ENCODE results near the gene COLEC12.

COLEC12 gene

GRCh38 chr18:396251-396555 lies 104.3 kb downstream of the COLEC12 start:
- peaks cover 6% of the 10 kb centered on the region; the same call in 1 of the 2 replicates for H3K9me3 ChIP-seq
- H3K27me3 ChIP-seq (ENCODE audit: low read depth) = 0 out of 2 replicates have a peak, but pooled peaks cover 3% of the 10 kb centered on the region
- DNase-seq (ENCODE audit: low spot score in 2 of 2) = no peak
- no peak overlapping the region for H3K4me3 ChIP-seq
- in situ Hi-C loops (cut with MboI; ENCODE audit: low sequenced_read_pairs) = no loop called here
- no peaks in the 10 kb centered on the region for H3K36me3 ChIP-seq (replicated peaks)
- H3K4me1 ChIP-seq = no peaks in the 10 kb centered on the region

GRCh38 chr18:395456-396250 lies 104.8 kb downstream of the COLEC12 start:
- no peak for DNase-seq (ENCODE audit: low spot score in 2 of 2)
- Histone ChIP-seq H3K4me1 (no peaks in the 10 kb centered on the region), H3K36me3 (replicated peaks) (no peaks in the 10 kb centered on the region), H3K27me3 (ENCODE audit: low read depth) (peaks cover 5% of the 10 kb centered on the region), H3K4me3 (no peak overlapping the region), H3K9me3 (peaks cover 6% of the 10 kb centered on the region; the same call in 1 of the 2 replicates)
- in situ Hi-C loops (cut with MboI; ENCODE audit: low sequenced_read_pairs) = no loop called here

GRCh38 chr18:394987-395362 lies 105.5 kb downstream of the COLEC12 start:
- no peak for DNase-seq (ENCODE audit: low spot score in 2 of 2)
- no peaks in the 10 kb centered on the region for H3K4me1 ChIP-seq
- H3K4me3 ChIP-seq = no peak overlapping the region
- H3K27me3 ChIP-seq (ENCODE audit: low read depth) = peaks cover 12% of the 10 kb centered on the region
- H3K9me3 ChIP-seq = peaks cover 6% of the 10 kb centered on the region; the same call in 1 of the 2 replicates
- in situ Hi-C loops (cut with MboI; ENCODE audit: low sequenced_read_pairs) = no loop called here
- H3K36me3 ChIP-seq (replicated peaks) = no peaks in the 10 kb centered on the region

- Histone ChIP-seq H3K9me3 (peaks cover 6% of the 10 kb centered on the region; the same call in 1 of the 2 replicates), H3K4me3 (no peak overlapping the region), H3K36me3 (replicated peaks) (no peaks in the 10 kb centered on the region), H3K27me3 (ENCODE audit: low read depth) (peaks cover 14% of the 10 kb centered on the region), H3K4me1 (no peaks in the 10 kb centered on the region)
- DNase-seq (ENCODE audit: low spot score in 2 of 2) = no peak
- in situ Hi-C loops (cut with MboI; ENCODE audit: low sequenced_read_pairs) = no loop called here
Measured at GRCh38 chr18:394262-394986, 106.1 kb downstream of the COLEC12 start.

GRCh38 chr18:393574-393957 lies 106.9 kb downstream of the COLEC12 start:
- in situ Hi-C loops (cut with MboI; ENCODE audit: low sequenced_read_pairs) = no loop called here
- no peaks in the 10 kb centered on the region for H3K4me1 ChIP-seq
- no peak for DNase-seq (ENCODE audit: low spot score in 2 of 2)

GRCh38 chr18:392928-393573 lies 107.5 kb downstream of the COLEC12 start:
- in situ Hi-C loops (cut with MboI; ENCODE audit: low sequenced_read_pairs) = no loop called here
- no peaks in the 10 kb centered on the region for H3K36me3 ChIP-seq (replicated peaks)
- peaks cover 3% of the 10 kb centered on the region; the same call in 1 of the 2 replicates for H3K9me3 ChIP-seq
- H3K27me3 ChIP-seq (ENCODE audit: low read depth) = peaks cover 14% of the 10 kb centered on the region
- no peaks in the 10 kb centered on the region for H3K4me1 ChIP-seq
- no peak overlapping the region for H3K4me3 ChIP-seq
- DNase-seq (ENCODE audit: low spot score in 2 of 2) = no peak

More at GRCh38 chr18:393574-393957, 106.9 kb downstream of the COLEC12 start:
- peaks cover 6% of the 10 kb centered on the region; the same call in 1 of the 2 replicates for H3K9me3 ChIP-seq
- H3K27me3 ChIP-seq (ENCODE audit: low read depth) = peaks cover 14% of the 10 kb centered on the region
- no peaks in the 10 kb centered on the region for H3K36me3 ChIP-seq (replicated peaks)
- H3K4me3 ChIP-seq = no peak overlapping the region

GRCh38 chr18:390741-391478 lies 109.6 kb downstream of the COLEC12 start:
- Histone ChIP-seq H3K4me3 (no peak overlapping the region), H3K36me3 (replicated peaks) (no peaks in the 10 kb centered on the region), H3K9me3 (no peaks in the 10 kb centered on the region), H3K4me1 (no peaks in the 10 kb centered on the region), H3K27me3 (ENCODE audit: low read depth) (peaks cover 14% of the 10 kb centered on the region)
- no peak for DNase-seq (ENCODE audit: low spot score in 2 of 2)
- in situ Hi-C loops (cut with MboI; ENCODE audit: low sequenced_read_pairs) = no loop called here

GRCh38 chr18:389658-390357 lies 110.7 kb downstream of the COLEC12 start:
- peaks cover 14% of the 10 kb centered on the region for H3K27me3 ChIP-seq (ENCODE audit: low read depth)
- in situ Hi-C loops (cut with MboI; ENCODE audit: low sequenced_read_pairs) = no loop called here
- no peaks in the 10 kb centered on the region for H3K9me3 ChIP-seq
- no peak for DNase-seq (ENCODE audit: low spot score in 2 of 2)
- no peaks in the 10 kb centered on the region for H3K4me1 ChIP-seq
- no peak overlapping the region for H3K4me3 ChIP-seq
- H3K36me3 ChIP-seq (replicated peaks) = no peaks in the 10 kb centered on the region

- in situ Hi-C loops (cut with MboI; ENCODE audit: low sequenced_read_pairs) = no loop called here
Measured at GRCh38 chr18:388200-388599, 112.3 kb downstream of the COLEC12 start.

GRCh38 chr18:386994-387393 lies 113.5 kb downstream of the COLEC12 start:
- no peaks in the 10 kb centered on the region for H3K36me3 ChIP-seq (replicated peaks)
- H3K4me3 ChIP-seq = no peak overlapping the region
- H3K4me1 ChIP-seq = no peaks in the 10 kb centered on the region
- no peak for DNase-seq (ENCODE audit: low spot score in 2 of 2)
- H3K9me3 ChIP-seq = no peaks in the 10 kb centered on the region
- in situ Hi-C loops (cut with MboI; ENCODE audit: low sequenced_read_pairs) = no loop called here
- peaks cover 14% of the 10 kb centered on the region for H3K27me3 ChIP-seq (ENCODE audit: low read depth)

More at GRCh38 chr18:388200-388599, 112.3 kb downstream of the COLEC12 start:
- H3K4me3 ChIP-seq = no peak overlapping the region
- no peaks in the 10 kb centered on the region for H3K36me3 ChIP-seq (replicated peaks)
- peaks cover 14% of the 10 kb centered on the region for H3K27me3 ChIP-seq (ENCODE audit: low read depth)
- DNase-seq (ENCODE audit: low spot score in 2 of 2) = no peak
- H3K9me3 ChIP-seq = no peaks in the 10 kb centered on the region
- H3K4me1 ChIP-seq = no peaks in the 10 kb centered on the region

- Histone ChIP-seq H3K9me3 (no peaks in the 10 kb centered on the region), H3K27me3 (ENCODE audit: low read depth) (peaks cover 3% of the 10 kb centered on the region; the same call in 1 of the 2 replicates), H3K4me1 (no peaks in the 10 kb centered on the region), H3K4me3 (no peak overlapping the region), H3K36me3 (replicated peaks) (no peaks in the 10 kb centered on the region)
- in situ Hi-C loops (cut with MboI; ENCODE audit: low sequenced_read_pairs) = no loop called here
- DNase-seq (ENCODE audit: low spot score in 2 of 2) = no peak
Measured at GRCh38 chr18:384897-385296, 115.6 kb downstream of the COLEC12 start.

GRCh38 chr18:383135-383534 lies 117.4 kb downstream of the COLEC12 start:
- Histone ChIP-seq H3K4me3 (no peak overlapping the region), H3K36me3 (replicated peaks) (no peaks in the 10 kb centered on the region), H3K9me3 (no peaks in the 10 kb centered on the region), H3K4me1 (no peaks in the 10 kb centered on the region), H3K27me3 (ENCODE audit: low read depth) (peaks cover 3% of the 10 kb centered on the region; the same call in 1 of the 2 replicates)
- DNase-seq (ENCODE audit: low spot score in 2 of 2) = no peak
- in situ Hi-C loops (cut with MboI; ENCODE audit: low sequenced_read_pairs) = no loop called here

- Histone ChIP-seq H3K27me3 (ENCODE audit: low read depth) (peaks cover 3% of the 10 kb centered on the region; the same call in 1 of the 2 replicates), H3K4me1 (no peaks in the 10 kb centered on the region), H3K4me3 (no peak overlapping the region), H3K36me3 (replicated peaks) (no peaks in the 10 kb centered on the region), H3K9me3 (no peaks in the 10 kb centered on the region)
- in situ Hi-C loops (cut with MboI; ENCODE audit: low sequenced_read_pairs) = no loop called here
- no peak for DNase-seq (ENCODE audit: low spot score in 2 of 2)
Measured at GRCh38 chr18:382423-382984, 118.0 kb downstream of the COLEC12 start.

All from HAP-1 (cell line).